Frontal cortex (tissue), 4 donors: ENCODE measurements around the gene C1orf226. TPM values are rescaled to one million over a fixed set of nuclear protein-coding genes. Genes with fewer than 3 reads are reported as not detected.
"Not testable (repeated sequence)": the region's sequence is repeated elsewhere in the genome, so short reads cannot be mapped to it uniquely, and the experiment has no call there.

ENCODE experiments used
- DNase-seq, 2 donors: peaks; one replicate each; pipeline ENCODE4 v3.0.0; 2012; ENCODE audit warnings: low spot score in 2 of 2
- FAIRE-seq: peaks from 2 replicates; lab custom pipeline; 2012; peaks lifted over from hg19 to GRCh38; lab: Jason Lieb, UNC
- total RNA-seq: library from RNA; depleted of rRNA; stranded (reverse); fragments of >200 nt; gene quantifications from one replicate; pipeline ENCODE4 v1.2.3, GENCODE V29; 2014
- donor health status: control.
- donor health status: control.
- donor health status: control.

C1orf226 gene
- total RNA-seq, 1 donor from 2014 or later = 0.82 TPM

DNA sequence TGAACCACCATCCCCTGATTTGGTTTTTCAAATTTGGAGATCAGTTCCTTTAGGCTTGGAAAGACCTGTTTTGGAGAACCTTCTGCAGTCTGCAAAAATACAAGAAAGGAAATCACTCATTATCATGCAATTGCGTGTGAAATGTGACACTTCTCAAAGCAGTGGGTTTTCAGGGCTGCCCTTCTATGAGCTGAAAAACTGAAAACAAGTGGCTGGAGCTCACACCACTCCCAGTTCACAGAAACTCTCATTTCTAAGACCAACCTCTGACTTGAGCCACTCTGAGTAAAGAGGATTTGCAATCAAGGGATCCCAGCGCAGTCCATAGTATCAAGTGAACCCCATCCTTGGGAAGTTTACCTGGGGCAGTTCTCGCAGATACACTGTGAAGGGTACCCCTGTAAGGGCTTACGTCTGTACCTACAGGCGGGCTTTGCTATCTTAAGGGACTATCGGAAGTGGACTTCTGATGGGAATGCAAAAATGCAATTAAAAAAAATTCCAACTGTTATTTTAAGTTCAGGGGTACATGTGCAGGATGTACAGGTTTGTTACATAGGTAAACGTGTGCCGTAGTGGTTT is 17.6 kb downstream of the C1orf226 start:
- FAIRE-seq (no peak), DNase-seq (no peak)

DNA sequence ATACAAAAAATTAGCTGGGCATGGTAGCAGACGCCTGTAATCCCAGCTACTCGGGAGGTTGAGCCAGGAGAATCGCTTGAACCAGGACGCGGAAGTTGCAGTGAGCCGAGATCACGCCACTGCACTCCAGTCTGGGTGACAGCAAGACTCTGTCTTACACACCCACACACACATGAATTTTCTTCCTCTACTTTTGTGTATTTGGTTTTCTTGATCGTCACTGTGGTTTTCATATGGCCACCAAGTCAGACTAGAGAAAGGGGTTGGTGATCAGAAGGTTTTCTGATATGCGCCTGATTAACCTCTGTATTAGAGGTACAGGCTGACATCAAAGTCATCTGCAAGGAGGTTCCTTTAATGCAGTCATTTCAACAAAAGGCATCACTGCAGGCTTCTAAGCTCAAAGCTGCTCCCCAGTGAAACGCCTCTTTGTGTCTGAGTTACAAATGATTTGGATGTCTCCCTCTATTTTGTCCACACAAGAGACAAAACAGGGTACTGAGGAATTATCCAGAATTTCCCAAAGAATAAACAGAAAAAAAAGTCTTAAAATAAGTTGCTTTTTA is 19.3 kb downstream of the C1orf226 start:
- FAIRE-seq (no peak), DNase-seq (no peak)

DNA sequence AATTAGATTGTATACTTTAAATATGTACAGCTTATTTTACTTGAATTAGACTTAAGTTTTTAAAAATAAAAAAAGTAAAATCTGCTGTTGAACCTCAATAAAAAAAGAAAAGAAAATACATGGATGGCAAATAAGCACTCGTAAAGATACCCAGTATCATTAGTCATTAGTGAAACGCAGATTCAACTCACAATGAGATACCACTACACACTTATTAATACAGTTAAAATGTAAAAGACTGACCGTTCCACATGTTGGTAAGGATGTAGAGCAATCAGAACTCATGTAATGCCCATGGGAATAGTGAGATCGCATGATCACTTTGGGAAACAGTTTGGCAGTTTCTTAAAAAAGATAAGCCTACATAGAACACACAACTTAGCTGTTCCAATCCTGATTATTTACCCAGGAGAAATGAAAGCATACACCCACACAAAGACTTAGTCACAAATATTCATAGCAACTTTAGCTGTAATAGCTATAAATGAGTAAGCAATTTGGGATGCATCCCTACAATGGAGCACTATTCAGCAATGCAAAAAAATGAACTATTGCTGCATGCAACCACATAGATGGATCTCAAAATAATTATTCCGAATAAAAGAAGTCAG is 23.1 kb downstream of the C1orf226 start:
- no peak for FAIRE-seq
- no peak for DNase-seq

DNA sequence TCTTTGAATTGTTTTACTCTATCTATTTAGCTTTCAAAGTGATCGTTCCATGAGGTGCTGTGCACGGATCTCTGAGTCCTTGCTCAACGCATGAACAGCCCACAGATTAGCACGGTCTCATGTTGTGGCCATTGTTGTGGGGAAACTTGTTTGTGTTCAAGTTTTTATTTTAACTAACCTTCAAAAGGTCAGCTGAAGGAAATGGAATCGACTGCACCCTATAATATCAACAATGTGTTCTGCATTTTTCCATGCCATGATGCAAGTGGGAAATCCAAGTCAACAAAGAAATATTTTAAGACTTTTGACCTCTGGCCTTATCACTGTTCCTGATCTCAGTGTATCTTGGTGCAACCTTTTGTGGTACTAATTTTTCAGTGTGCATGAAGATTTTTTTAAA is 24.3 kb downstream of the C1orf226 start:
- DNase-seq (no peak), FAIRE-seq (no peak)

DNA sequence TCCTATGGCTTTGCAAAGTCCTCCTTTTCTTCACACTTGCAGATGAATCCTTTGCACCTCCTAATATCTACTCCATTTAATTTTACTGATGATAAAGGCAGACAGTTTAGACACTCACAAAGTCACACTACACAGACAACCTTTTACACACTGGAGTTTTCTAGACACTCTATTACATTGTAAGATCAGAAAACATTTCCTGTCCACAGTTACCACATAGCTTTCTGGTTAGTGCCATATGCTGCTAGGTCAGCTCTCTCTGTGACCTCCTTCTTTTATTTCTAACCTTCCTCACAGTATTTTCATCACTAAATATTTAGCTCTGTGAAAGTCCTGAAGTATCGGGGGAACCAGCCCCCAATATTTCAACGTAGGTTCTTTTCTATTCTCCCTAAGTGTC is 25.3 kb downstream of the C1orf226 start:
- DNase-seq (no peak), FAIRE-seq (no peak)

DNA sequence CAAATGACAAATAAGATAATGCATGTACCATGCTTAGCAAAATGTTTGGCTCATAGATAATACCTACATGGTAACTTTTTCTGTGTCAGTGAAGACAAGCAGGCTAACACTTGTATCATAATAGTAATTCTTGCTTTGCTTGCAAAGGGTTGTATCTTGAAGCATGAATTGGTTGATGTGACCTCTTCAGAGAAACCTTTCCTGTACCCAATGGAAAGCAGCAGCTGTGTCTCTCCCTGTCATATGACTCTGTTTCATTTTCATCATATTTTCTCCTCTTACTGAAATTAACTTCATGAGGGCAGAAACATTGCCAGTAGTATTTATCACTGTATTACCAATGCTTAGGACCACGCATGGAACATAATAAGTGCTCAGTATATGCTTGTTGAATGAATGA is 26.0 kb downstream of the C1orf226 start:
- DNase-seq (no peak), FAIRE-seq (no peak)

DNA sequence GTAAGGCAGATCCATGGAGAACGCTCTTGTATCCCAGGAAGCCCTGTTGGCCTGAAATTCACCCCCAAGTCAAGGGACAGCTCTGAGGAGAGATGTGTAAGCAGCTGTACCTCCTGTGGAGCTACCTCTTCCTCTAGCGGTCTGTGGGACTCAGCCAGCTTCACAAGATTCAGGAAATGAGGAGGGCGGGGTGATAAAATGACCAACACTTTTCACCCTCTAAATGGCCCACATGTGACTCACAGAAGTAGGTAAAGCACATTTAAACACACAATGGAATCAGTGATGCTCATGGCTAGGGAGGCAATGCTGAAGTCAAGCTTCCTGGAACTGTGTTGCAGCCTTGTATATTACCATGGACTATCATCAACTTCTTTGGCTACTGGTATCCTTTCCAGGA is 30.5 kb downstream of the C1orf226 start, which contains the start of gene SH2D1B:
SH2D1B (minus strand) TSS at position 135 of the 400 bp plus-strand sequence; CDS start at position 15, 120 bp downstream.
- no peak for FAIRE-seq
- no peak for DNase-seq

DNA sequence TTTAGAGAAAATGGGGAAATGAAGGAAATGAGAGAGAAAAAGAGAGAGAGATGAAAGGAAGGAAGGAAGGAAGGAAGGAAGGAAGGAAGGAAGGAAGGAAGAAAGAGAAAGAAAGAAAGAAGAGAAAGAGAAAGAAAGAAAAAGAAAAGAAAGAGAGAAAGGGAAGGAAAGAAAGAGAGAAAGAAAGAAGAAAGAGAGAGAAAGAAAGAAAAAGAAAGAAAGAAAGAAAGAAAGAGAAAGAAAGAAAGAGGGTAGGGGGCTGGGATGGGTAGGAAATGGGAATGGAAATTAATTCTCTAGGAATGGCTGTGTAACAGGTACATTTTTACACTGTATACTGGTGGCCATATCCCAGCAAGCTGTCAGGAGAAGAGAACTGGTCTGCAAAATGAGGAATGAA is 34.7 kb downstream of the C1orf226 start:
- no peak for DNase-seq
- FAIRE-seq = no peak

DNA sequence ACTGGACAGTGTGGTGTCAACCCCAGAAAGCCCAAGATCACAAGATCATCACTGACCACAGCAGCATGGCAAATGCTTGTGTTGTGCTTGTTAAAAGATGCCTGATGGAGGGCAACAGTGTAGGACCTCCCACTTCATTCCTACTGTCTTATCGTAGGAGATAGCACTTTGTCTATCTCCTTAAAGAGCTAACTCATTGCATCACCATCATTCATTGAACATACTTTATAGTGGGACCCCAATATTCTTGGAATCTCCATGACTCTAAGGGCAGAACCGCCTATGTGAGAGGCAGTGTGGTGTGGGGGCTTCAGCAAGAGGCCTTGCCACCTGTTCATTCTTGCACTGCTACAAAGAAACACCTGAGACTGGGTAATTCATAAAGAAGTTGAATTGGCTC is 35.4 kb downstream of the C1orf226 start:
- FAIRE-seq = no peak

DNA sequence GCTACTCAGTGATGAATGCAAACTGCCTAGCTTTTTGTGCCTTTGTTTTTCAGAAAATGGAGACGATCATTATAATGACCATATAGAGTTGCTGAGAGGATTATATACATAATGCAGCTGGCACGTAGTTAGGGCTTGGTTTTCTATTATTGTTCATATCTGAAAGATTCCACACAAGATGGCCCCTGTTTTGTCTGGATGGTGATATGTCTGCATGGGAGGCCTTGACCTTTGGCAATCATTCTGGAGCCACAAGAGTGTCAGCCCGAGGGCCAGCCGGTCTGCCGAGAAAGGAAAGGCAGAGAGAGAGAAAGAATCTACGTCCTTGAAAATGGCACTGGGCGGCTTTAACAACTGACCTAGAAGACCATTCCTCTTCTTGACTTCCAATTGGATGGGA is 36.1 kb downstream of the C1orf226 start:
- DNase-seq = no peak
- no peak for FAIRE-seq

More for the DNA sequence above, 35.4 kb downstream of the C1orf226 start:
- DNase-seq = no peak

DNA sequence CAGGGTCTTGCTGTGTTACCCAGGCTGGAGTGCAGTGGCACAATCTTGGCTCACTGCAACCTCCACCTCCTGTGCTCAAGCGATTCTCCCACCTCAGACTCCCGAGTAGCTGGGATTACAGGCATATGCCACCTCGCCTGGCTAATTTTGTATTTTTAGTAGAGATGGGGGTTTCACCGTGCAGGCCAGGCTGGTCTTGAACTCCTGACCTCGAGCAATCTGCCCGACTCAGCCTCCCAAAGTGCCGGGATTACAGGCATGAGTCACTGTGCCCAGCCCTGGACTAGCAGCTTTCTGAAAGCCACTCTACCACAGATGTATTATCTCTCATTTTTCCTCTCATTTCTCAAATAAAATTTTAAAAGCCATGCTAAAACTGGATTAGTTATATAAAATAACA is 37.1 kb downstream of the C1orf226 start:
- not testable (repeated sequence) for FAIRE-seq, DNase-seq

DNA sequence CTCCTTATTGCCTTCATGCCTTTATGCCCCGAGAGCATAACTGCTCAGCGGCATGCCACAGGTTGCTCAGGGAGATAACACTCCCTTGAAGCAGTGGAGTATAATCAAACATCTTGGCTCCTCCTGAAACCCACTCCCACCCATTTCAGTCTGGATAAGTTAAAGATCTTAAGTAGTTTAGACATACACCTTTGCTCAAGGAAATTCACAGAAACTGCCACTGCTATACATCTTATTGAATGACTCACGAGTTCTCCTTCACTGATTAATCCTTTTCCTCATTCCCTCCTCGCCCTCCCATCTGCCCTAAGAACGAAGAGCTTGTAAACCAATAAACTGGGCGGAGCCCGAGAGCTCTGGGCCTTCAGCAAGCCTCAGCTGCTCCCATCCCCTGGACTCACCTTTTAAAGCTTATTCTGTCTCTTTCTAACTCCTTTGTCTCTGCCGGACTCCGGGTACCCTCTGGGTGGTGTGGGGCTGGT is 38.0 kb downstream of the C1orf226 start:
- DNase-seq, FAIRE-seq: not testable (repeated sequence)

DNA sequence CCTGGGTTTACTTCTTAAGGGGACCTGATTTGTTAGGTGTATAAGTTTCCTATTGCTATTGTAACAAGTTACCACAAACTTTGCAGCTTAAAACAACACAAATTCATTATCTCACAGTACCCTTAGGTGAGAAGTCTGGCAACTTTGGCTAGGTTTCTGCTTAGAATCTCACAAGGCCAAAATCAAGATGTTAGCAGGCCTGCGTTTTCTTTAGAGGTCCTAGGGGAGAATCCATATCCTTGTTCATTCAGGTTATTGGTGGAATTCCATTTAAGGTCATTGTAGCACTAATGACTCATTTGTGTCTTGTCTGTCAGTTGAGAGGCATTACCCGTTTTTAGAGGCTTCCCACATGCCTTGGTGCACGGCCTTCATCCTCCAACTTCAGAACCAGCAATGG is 38.6 kb downstream of the C1orf226 start:
- no peak for DNase-seq
- FAIRE-seq = no peak

DNA sequence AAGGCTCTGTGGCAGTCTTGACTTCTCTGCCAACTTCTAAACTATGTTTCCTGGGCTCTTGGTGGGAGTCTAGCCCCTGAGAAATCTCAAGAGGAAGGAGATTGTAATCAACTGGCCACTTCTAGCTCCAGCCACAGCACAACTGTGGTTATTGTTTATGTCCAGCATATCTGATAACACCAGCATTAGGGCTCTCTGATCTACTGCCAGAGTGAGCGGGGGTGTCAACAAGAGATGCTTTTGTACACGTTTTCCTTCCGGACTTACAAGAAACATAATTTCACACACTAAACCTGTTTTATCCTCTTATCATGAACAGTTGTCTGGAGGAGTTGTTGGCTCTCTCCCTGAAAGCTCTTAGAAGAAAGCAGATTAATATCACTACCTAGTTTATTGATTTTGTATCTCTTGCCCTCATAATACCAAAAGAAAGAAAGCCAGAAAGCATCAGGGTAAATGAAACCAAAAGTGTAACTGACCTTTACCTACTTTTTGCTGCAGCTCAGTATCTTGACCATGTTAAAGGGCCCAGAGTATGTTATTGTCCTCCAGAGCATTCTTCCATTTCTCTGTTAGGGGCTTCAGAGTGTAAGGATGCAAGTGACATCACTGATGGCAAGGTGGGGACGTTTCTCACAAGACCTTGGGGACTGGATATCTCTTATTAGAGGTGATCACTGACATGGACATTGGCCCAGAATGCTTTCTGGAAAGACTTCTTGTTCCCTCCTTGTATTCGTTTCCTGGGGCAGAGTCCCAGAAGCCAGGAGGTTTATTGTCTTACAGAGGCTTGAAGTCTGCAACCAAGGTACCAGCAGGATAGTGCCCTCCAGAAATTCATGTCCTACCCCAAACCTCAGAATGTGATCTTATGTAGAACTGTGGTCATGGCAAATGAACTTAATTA is 40.0 kb downstream of the C1orf226 start:
- DNase-seq (no peak), FAIRE-seq (no peak)

DNA sequence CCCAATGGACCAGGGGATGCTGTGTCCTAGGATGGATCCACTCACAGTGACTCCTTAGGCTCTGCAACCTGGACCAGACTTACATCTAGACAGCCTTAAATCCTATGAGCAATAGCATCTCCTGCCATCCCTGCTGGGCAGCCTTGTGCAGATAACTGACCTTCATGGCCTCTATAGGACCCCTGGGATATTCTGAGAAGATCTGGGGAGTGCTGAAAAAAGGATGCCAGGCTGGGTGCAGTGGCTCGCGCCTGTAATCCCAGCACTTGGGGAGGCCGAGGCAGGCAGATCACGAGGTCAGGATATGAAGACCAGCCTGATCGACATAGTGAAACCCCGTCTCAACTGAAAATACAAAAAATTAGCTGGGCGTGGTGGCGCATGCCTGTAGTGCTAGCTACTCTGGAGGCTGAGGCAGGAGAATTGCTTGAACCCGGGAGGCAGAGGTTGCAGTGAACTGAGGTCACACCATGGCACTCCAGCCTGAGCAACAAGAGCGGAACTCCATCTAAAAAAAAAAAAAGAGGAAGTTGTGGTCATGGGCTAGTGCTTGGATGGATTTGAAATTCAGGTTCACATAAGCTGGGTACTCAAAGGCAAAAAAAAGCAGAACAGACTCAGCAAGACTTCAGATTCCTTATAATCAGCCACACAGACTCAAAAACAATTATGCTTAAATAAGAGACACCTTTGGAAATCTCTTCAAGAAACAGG is 41.3 kb downstream of the C1orf226 start:
- FAIRE-seq = no peak
- no peak for DNase-seq

DNA sequence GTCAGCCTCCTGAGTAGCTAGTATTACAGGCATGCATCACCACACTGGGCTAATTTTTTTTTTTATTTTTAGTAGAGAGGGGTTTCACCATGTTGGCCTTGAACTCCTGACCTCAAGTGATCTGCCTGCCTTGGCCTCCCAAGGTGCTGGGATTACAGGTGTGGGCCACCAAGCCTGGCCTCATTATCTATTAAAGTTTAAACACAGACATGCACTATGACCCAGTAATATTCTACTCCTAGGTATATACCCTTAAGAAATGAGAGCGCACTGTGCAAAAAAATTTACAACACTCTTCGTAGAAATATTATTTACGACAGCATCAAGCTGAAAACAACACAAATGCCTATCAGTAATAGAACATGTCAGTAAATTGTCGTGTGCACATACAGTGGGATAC is 49.1 kb downstream of the C1orf226 start:
- no peak for DNase-seq
- no peak for FAIRE-seq

DNA sequence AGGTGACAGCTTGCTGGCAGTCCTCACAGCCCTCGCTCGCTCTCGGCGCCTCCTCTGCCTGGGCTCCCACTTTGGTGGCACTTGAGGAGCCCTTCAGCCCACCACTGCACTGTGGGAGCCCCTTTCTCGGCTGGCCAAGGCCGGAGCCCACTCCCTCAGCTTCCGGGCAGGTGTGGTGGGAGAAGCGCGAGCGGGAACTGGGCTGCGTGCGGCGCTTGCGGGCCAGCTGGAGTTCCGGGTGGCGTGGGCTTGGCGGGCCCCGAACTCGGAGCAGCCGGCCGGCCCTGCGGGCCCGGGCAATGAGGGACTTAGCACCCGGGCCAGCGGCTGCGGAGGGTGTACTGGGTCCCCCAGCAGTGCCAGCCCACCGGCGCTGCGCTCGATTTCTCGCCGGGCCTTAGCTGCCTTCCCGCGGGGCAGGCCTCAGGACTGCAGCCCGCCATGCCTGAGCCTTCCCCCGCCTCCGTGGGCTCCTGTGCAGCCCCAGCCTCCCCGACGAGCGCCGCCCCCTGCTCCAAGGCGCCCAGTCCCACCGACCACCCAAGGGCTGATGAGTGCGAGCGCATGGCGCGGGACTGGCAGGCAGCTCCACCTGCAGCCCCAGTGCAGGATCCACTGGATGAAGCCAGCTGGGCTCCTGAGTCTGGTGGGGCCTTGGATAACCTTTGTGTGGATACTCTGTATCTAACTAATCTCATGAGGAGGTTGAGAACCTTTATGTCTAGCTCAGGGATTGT is 51.6 kb downstream of the C1orf226 start:
- FAIRE-seq = not testable (repeated sequence)

More for the DNA sequence above, 51.6 kb downstream of the C1orf226 start:
- DNase-seq = not testable (repeated sequence)
